OCI-M1 (cell line): ENCODE measurements around the gene CELA1.
"Not testable (repeated sequence)": the region's sequence is repeated elsewhere in the genome, so short reads cannot be mapped to it uniquely, and the experiment has no call there.

Experiments
- DNase-seq: peaks from one replicate; lab custom pipeline; 2025; lab: John Stamatoyannopoulos, UW

Gene CELA1

GRCh38 chr12:51343201-51343600 lies 3.3 kb downstream of the CELA1 start:
- DNase-seq, result no peak

- DNase-seq, result no peak
Measured at GRCh38 chr12:51342416-51342815, 4.1 kb downstream of the CELA1 start.

DNA sequence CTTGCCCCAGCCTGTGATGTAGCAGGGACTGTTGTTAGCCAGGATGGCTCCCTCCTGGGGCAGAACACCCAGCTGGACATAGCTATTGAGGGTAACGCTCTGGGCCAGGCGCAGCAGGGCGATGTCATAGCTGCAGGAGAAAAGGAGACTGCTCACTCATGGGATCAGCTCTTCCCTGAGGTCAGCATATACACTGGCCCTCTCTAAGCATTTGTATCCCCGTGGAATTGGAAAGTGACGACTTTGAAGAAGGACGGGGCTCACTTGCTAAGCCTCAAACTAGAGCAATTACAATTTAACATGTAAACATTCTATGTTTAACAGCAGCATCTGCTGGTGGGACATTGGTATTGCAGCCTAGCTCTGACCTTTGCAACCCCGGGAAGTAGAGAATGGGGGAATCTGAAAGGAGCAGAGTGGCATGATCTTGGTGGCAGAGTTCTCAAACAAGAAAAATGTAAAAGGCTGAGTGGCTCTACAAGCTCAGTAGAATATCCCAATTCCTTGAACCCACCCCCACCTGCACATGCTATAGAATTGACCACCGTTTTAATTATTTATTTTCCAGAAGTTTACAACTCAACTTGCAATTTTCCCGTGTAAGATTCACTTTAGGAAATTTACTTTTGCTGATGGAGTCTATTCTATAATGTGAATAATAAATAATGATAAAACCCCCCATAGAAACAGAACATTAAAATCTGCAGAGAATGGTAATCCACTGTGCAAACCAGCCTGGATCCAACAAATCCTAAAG lies 5.0 kb downstream of the CELA1 start:
- peak; percentile 90 for DNase-seq

DNA sequence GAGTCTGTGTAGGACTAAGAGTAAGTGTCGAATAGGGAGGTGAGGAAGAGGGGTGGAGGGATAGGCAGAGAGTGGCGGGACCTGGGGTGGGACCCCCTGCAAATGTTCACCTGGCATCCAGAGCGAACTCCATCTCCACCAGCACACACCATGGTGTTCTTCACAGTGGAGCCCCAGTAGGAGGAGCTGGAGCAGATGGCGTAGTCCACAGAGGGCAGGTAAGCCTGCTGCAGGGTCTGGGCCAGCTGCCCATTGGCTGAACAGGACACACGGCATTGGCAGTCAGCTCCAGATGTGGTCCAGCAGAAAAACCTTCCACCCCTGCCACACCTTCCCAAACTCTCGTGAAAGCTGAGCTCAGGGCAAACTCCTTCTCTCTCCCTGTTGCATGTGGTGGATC lies 6.7 kb downstream of the CELA1 start:
- DNase-seq, result no peak

- not testable (repeated sequence) for DNase-seq
Measured at GRCh38 chr12:51337336-51337735, 9.1 kb downstream of the CELA1 start.

- peak; percentile 52 for DNase-seq
Measured at GRCh38 chr12:51335931-51336330, 10.5 kb downstream of the CELA1 start.

GRCh38 chr12:51334764-51335163 lies 11.7 kb downstream of the CELA1 start:
- no peak for DNase-seq

- peak; percentile 32 for DNase-seq
Measured at GRCh38 chr12:51333536-51333935, 12.9 kb downstream of the CELA1 start.

GRCh38 chr12:51330186-51330585 lies 16.3 kb downstream of the CELA1 start:
- no peak for DNase-seq

DNA sequence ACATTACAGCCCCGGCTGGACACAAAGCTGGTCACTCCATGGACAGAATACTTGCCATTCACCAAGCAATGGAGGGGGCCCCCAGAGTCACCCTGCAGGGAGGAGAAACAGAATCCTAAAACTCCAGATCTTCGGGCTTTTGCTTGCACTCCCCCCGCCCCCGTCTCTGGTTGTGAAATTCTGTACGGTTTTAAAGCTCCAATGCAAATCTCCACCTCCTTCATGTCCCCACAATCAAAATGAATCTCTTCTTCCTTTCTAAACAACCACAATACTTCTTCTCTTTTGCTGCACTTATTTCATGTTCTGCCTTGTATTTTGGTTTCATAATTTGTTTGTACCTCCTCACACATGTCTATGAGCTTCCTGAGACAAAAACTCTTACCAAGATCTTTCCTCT lies 16.7 kb downstream of the CELA1 start:
- DNase-seq, result no peak

- no peak for DNase-seq
Measured at GRCh38 chr12:51328587-51328986, 17.9 kb downstream of the CELA1 start.

- DNase-seq, result peak; percentile 98
Measured at GRCh38 chr12:51326698-51327439, 19.6 kb downstream of the CELA1 start.

GRCh38 chr12:51324953-51325352 lies 21.5 kb downstream of the CELA1 start:
- no peak for DNase-seq

GRCh38 chr12:51323966-51324895 lies 22.2 kb downstream of the CELA1 start, which contains the start of gene BIN2:
Gene BIN2 (minus strand): TSS chr12:51324174. CDS start chr12:51324102, 72 bp downstream.
- peak; percentile 84 for DNase-seq

GRCh38 chr12:51323317-51323960 lies 23.0 kb downstream of the CELA1 start:
- peak; percentile 63 for DNase-seq

DNA sequence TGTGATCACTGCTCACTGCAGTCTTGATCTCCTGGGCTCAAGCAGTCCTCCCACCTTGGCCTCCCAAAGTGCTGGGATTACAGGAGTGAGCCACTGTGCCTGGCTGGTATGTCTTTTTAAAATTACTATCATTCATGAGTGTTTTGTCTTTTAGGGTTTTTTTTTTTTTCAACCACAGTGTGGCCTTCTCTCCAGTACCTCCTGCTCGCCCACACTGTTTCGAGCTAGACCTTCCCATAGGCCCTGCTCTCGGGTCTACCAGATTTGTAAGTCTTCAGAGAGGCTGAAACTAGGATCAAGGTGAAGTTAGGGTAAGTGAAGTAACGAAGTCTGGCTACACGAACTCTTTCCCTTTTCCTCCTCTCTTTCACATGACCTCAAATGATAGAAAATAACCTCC lies 24.0 kb downstream of the CELA1 start:
- DNase-seq, result no peak

DNA sequence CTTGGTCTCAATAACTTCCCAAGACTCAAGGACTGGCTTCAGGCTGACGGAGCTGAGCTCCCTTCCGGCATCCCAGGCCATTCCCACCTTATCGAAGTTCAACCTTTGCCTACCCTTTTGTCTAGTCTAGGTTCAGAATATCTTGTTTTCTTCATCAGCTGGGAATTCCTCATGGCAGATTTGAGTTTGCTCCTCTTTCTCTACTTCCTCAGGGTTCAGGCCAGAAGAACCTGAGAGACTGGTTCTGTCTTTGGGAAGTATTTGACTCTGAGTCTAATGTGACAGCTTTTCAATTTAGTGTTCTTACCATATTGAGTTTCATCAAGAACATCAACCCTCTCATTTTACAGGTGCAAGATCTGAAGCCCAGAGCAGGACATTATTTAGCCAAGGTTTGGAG lies 24.6 kb downstream of the CELA1 start:
- no peak for DNase-seq

GRCh38 chr12:51320695-51321320 lies 25.7 kb downstream of the CELA1 start:
- peak; percentile 73 for DNase-seq

- no peak for DNase-seq
Measured at GRCh38 chr12:51320311-51320694, 26.2 kb downstream of the CELA1 start.

GRCh38 chr12:51318846-51319599 lies 27.5 kb downstream of the CELA1 start:
- peak; percentile 50 for DNase-seq
